Mucosa of descending colon (tissue), 3 donors: ENCODE data around the gene HSPA12B. TPM values are rescaled to one million over a fixed set of nuclear protein-coding genes. Genes with fewer than 3 reads are reported as not detected.
A peak's percentile ranks its signal among the peaks of the same experiment; 100 is the strongest.

Experiments used
- ATAC-seq: fragments of 200-7000 bp; cut with Tn5 transposase; one replicate; pipeline ENCODE4 v1.9.1; 2020; ENCODE audit warnings: mild to moderate bottlenecking, moderate library complexity
- DNase-seq, 3 donors: peaks; one replicate each; pipeline ENCODE4 v3.0.0-alpha.2; 2020
- H3K36me3 ChIP-seq: fragments of 200-600 bp; one replicate; pipeline ENCODE4 v1.8.0; 2021; ENCODE audit warnings: low read depth, mild to moderate bottlenecking
- H3K4me1 ChIP-seq: fragments of 200-600 bp; one replicate; pipeline ENCODE4 v1.8.0; 2021; ENCODE audit warnings: low read depth, mild to moderate bottlenecking
- H3K4me3 ChIP-seq: fragments of 200-600 bp; one replicate; pipeline ENCODE4 v1.8.0; 2021; ENCODE audit warnings: mild to moderate bottlenecking
- H3K9me3 ChIP-seq: fragments of 200-600 bp; one replicate; pipeline ENCODE4 v1.8.0; 2021; ENCODE audit warnings: mild to moderate bottlenecking
- CTCF ChIP-seq: fragments of 200-600 bp; IDR thresholded peaks from one replicate; pipeline ENCODE4 v1.8.0; 2022; ENCODE audit warnings: antibody characterized with exemption, mild to moderate bottlenecking
- intact Hi-C, 2 donors: fragments of 100-400 bp; cut with DNase I in 1 of 2; cut with micrococcal nuclease in 1 of 2; formaldehyde crosslinking; loops; one replicate each; pipeline versions ENCODE4 v1.11.0 to v1.11.1; 2022; cut with DNase I, micrococcal nuclease
- total RNA-seq, 3 donors: library from RNA; stranded (reverse); fragmentation: NEBNext Ultra II Directional in 2 of 3; extraction: Animal tissue kit (Norgen Biotek cat#: 25700) in 2 of 3; gene quantifications; one replicate each; pipeline versions ENCODE4 v1.2.1 to v1.2.4, GENCODE V29; 2021 to 2023
- donor health status: DM: no; HTN: no; CAD: no; lungs with moderate emphysema.
- donor health status: DM: no; HTN: no; CAD: no.
- donor health status: DM: no; HTN: yes; CAD: no.

The HSPA12B gene
- total RNA-seq, 3 donors from 2014 or later = 1.2 to 5.9 (median 3.4) TPM

GRCh38 chr20:3752386-3752759 is 19.9 kb downstream of the HSPA12B start:
- DNase-seq = no peak
- Histone ChIP-seq H3K9me3 (no peaks in the 10 kb centered on the region), H3K36me3 (no peaks in the 10 kb centered on the region), H3K4me1 (peaks cover 7% of the 10 kb centered on the region), H3K4me3 (no peak overlapping the region)
- no peak for ATAC-seq
- intact Hi-C loops = no loop called here
- no peak for TF ChIP-seq CTCF

- H3K36me3 ChIP-seq = no peaks in the 10 kb centered on the region
- ATAC-seq = peak; percentile 71
- peak in 2 of 3 donors; percentile 60 to 89 for DNase-seq
- no peaks in the 10 kb centered on the region for H3K9me3 ChIP-seq
- peak; percentile 39 for TF ChIP-seq CTCF
- H3K4me1 ChIP-seq = peaks cover 7% of the 10 kb centered on the region
- no peak overlapping the region for H3K4me3 ChIP-seq
- intact Hi-C loops = no loop called here
These were observed 20.6 kb downstream of the HSPA12B start for GRCh38 chr20:3753098-3753497.

- no peak for ATAC-seq
These were observed 21.2 kb downstream of the HSPA12B start for GRCh38 chr20:3753501-3754275.

GRCh38 chr20:3754276-3754630 is 21.8 kb downstream of the HSPA12B start:
- intact Hi-C loops = no loop called here
- no peak for TF ChIP-seq CTCF
- H3K36me3 ChIP-seq = no peaks in the 10 kb centered on the region

More at GRCh38 chr20:3753501-3754275, 21.2 kb downstream of the HSPA12B start:
- DNase-seq = no peak
- Histone ChIP-seq H3K4me3 (no peak overlapping the region), H3K9me3 (no peaks in the 10 kb centered on the region), H3K4me1 (peaks cover 7% of the 10 kb centered on the region), H3K36me3 (no peaks in the 10 kb centered on the region)
- intact Hi-C loops = no loop called here
- TF ChIP-seq CTCF = no peak

GRCh38 chr20:3755269-3755668 is 22.8 kb downstream of the HSPA12B start:
- no peak overlapping the region for H3K4me3 ChIP-seq
- ATAC-seq (no peak), DNase-seq (no peak)
- no peaks in the 10 kb centered on the region for H3K9me3 ChIP-seq
- TF ChIP-seq CTCF = no peak
- H3K4me1 ChIP-seq = peaks cover 7% of the 10 kb centered on the region
- H3K36me3 ChIP-seq = no peaks in the 10 kb centered on the region
- intact Hi-C loops = no loop called here

More at GRCh38 chr20:3754276-3754630, 21.8 kb downstream of the HSPA12B start:
- DNase-seq (no peak), ATAC-seq (no peak)
- Histone ChIP-seq H3K4me1 (peaks cover 7% of the 10 kb centered on the region), H3K9me3 (no peaks in the 10 kb centered on the region), H3K4me3 (no peak overlapping the region)
